Mammary epithelial cell (primary cell): Measurements from ENCODE around the gene IGBP1.

Experiments used
- CTCF ChIP-seq, 2 donors: IDR thresholded peaks in 1 of 2; conservative IDR thresholded peaks in 1 of 2; 2 replicates each; pipeline ENCODE4 v1.5.1; 2011 to 2012; ENCODE audit warnings: inconsistent platforms in 2 of 2, low read length in 2 of 2, mild to moderate bottlenecking in 2 of 2, control low read depth in 1 of 2, low read depth in 1 of 2; ENCODE audit not compliant: insufficient read depth in 1 of 2; ENCODE audit errors: extremely low read depth in 1 of 2
- EZH2 ChIP-seq: IDR thresholded peaks from 2 replicates; pipeline ENCODE4 v1.6.1; 2012; ENCODE audit warnings: low read length, inconsistent platforms, borderline replicate concordance

GRCh38 chrX:70084592-70085240 lies 48.5 kb upstream of the IGBP1 start:
- no peak for TF ChIP-seq CTCF (conservative IDR thresholded peaks at IDR 0.05 in 1 of 2, IDR thresholded peaks at IDR 0.05 in 1 of 2; ENCODE audit: extremely low read depth in 1 of 2, insufficient read depth in 1 of 2, low read depth in 1 of 2, low read length in 2 of 2)
- no peak for TF ChIP-seq EZH2
